Measurements from ENCODE around the gene NIPA2.

NIPA2 gene

GRCh38 chr15:22861161-22861560 is 22.7 kb downstream of the NIPA2 start:
- no peak for TF ChIP-seq CTCF (IDR thresholded peaks at IDR 0.05; ENCODE audit: low read depth, low read length)
- H3K27me3 ChIP-seq, result no peaks in the 10 kb centered on the region
- no peaks in the 10 kb centered on the region for H3K4me1 ChIP-seq
- H3K4me3 ChIP-seq (ENCODE audit: low read depth, low read length), result no peak overlapping the region
- no peaks in the 10 kb centered on the region for H3K9me3 ChIP-seq
- no peak for DNase-seq
- peaks cover 82% of the 10 kb centered on the region for H3K36me3 ChIP-seq

GRCh38 chr15:22863356-22863755 is 24.9 kb downstream of the NIPA2 start:
- no peak for TF ChIP-seq CTCF (IDR thresholded peaks at IDR 0.05; ENCODE audit: low read depth, low read length)
- Histone ChIP-seq H3K36me3 (peaks cover 87% of the 10 kb centered on the region), H3K27me3 (no peaks in the 10 kb centered on the region), H3K9me3 (no peaks in the 10 kb centered on the region), H3K4me1 (no peaks in the 10 kb centered on the region), H3K4me3 (ENCODE audit: low read depth, low read length) (no peak overlapping the region)
- DNase-seq, result no peak

- H3K4me3 ChIP-seq (ENCODE audit: low read depth, low read length), result no peak overlapping the region
- H3K27me3 ChIP-seq, result no peaks in the 10 kb centered on the region
- H3K9me3 ChIP-seq, result no peaks in the 10 kb centered on the region
- DNase-seq, result no peak
- peaks cover 86% of the 10 kb centered on the region for H3K36me3 ChIP-seq
- TF ChIP-seq CTCF (IDR thresholded peaks at IDR 0.05; ENCODE audit: low read depth, low read length), result no peak
- H3K4me1 ChIP-seq, result no peaks in the 10 kb centered on the region
Measured at GRCh38 chr15:22866079-22866478, 27.6 kb downstream of the NIPA2 start.

- no peaks in the 10 kb centered on the region for H3K9me3 ChIP-seq
- no peak for TF ChIP-seq CTCF (IDR thresholded peaks at IDR 0.05; ENCODE audit: low read depth, low read length)
- H3K36me3 ChIP-seq, result peaks cover 86% of the 10 kb centered on the region
- no peaks in the 10 kb centered on the region for H3K27me3 ChIP-seq
- no peaks in the 10 kb centered on the region for H3K4me1 ChIP-seq
- no peak for DNase-seq
- no peak overlapping the region for H3K4me3 ChIP-seq (ENCODE audit: low read depth, low read length)
Measured at GRCh38 chr15:22867886-22868285, 29.4 kb downstream of the NIPA2 start.

- Histone ChIP-seq H3K9me3 (no peaks in the 10 kb centered on the region), H3K36me3 (peaks cover 85% of the 10 kb centered on the region), H3K4me1 (no peaks in the 10 kb centered on the region), H3K4me3 (ENCODE audit: low read depth, low read length) (no peak overlapping the region), H3K27me3 (no peaks in the 10 kb centered on the region)
- TF ChIP-seq CTCF (IDR thresholded peaks at IDR 0.05; ENCODE audit: low read depth, low read length), result no peak
- DNase-seq, result no peak
Measured at GRCh38 chr15:22868495-22868894, 30.0 kb downstream of the NIPA2 start.

- Histone ChIP-seq H3K27me3 (no peaks in the 10 kb centered on the region), H3K9me3 (no peaks in the 10 kb centered on the region), H3K4me3 (ENCODE audit: low read depth, low read length) (no peak overlapping the region), H3K36me3 (peaks cover 84% of the 10 kb centered on the region), H3K4me1 (no peaks in the 10 kb centered on the region)
- no peak for TF ChIP-seq CTCF (IDR thresholded peaks at IDR 0.05; ENCODE audit: low read depth, low read length)
- no peak for DNase-seq
Measured at GRCh38 chr15:22868928-22869327, 30.5 kb downstream of the NIPA2 start.
